ENCODE results near the gene ZNF219.

ZNF219 gene

GRCh38 chr14:21069388-21070082, 28.9 kb downstream of the ZNF219 start:
- peak; percentile 83 for DNase-seq (ENCODE audit: low read depth, low spot score)

DNA sequence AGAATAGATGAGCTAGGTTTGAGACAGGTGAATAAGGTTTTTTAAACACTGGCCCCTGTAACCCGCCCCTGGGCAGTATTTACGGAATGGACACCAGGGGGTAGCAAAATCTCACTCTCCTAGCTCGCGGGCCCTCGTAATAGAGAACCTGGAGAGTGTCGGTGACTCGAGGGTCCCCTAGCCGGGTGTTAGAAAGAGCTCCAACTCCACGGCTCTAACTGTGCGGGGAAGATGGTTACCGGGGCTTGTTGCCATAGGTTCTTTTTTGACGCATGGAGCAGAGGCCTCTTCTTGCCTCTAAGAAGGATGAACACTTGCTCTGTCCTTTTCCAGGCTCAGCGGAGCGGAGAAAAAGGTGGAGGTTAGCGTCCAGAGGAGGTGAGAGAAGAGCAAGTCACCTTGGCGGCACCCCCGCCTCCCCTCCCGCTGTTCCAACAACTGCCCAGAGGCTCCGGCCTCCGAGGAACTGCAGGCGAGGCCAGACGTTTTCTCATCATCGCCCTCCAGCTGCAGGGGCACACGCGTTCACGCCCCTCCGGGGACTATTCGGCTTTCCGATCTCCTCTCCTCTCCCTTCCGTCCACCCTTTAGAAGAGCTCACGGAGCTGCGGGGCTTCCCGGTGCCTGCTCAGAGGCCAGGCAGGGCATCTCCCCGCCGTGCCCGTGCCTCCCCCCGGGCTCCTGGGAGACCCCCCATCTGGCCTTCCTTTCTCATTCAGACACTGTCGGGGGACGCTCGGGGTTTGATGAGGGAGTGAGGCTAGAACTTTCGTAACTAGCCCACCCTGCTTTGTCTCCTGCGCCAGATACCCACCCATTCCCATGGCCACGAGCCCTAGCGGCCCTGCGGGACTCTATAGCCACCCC, 29.7 kb downstream of the ZNF219 start:
- DNase-seq (ENCODE audit: low read depth, low spot score): peak; percentile 72

- DNase-seq (ENCODE audit: low read depth, low spot score): peak; percentile 14
Observed at GRCh38 chr14:21066882-21067502, 31.5 kb downstream of the ZNF219 start.

DNA sequence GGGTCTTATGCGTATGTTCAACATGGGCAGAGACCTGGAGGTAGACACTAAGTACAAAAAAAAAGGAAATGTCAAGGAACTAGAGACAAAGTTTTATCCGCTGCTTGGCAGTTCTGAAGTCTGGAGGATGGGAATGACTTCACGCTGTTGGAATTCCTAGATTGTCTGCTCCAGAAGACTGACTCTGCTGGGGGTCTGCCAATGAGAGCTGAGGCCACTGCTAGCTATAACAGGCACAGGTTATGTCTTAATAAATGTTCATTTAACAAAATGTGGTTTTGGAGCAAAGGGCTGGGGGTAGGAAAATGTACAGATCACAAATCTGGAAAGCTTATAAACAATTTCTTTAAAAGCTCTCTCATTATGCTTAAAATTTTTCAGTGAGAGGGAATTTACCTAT, 35.0 kb downstream of the ZNF219 start:
- DNase-seq (ENCODE audit: low read depth, low spot score): no peak

- no peak for DNase-seq (ENCODE audit: low read depth, low spot score)
Observed at GRCh38 chr14:21061347-21061668, 37.1 kb downstream of the ZNF219 start.

DNA sequence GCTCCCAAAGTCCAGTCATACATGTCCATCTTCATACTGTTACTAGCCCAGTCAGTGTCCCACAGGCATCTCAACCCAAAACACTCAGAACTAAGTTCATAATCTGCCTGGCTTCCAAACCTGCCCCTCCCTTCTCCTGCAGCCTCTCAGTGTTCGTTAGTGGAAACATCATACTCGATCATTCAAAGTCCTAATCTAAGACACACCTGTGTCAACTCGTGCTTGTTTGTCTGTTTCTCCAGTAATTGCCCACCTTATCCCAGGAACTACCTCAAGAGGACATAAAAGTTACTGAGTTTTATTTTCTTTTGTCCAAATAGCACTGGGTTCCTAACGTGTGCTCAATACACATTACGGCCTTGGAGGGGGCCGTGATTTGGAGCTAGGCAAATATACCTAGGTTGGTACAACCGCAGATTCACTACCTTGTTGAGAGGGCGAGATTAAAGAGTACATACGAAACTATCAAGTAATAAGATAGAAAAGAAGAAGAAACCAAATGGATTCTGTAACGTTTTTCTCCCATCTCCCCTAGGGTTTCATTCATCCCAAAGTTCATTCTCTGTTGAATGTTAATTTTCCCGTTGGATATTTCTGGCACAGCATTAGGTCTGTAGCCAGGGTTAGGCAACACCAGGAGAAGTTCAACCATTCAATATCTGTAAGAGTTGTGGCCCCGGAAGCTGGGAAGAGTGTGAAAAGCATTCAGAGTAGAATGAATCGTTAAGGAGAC, 37.7 kb downstream of the ZNF219 start:
- no peak for DNase-seq (ENCODE audit: low read depth, low spot score)

- no peak for DNase-seq (ENCODE audit: low read depth, low spot score)
Observed at GRCh38 chr14:21059842-21060613, 38.4 kb downstream of the ZNF219 start.

- DNase-seq (ENCODE audit: low read depth, low spot score): no peak
Observed at GRCh38 chr14:21058903-21059302, 39.6 kb downstream of the ZNF219 start.

DNA sequence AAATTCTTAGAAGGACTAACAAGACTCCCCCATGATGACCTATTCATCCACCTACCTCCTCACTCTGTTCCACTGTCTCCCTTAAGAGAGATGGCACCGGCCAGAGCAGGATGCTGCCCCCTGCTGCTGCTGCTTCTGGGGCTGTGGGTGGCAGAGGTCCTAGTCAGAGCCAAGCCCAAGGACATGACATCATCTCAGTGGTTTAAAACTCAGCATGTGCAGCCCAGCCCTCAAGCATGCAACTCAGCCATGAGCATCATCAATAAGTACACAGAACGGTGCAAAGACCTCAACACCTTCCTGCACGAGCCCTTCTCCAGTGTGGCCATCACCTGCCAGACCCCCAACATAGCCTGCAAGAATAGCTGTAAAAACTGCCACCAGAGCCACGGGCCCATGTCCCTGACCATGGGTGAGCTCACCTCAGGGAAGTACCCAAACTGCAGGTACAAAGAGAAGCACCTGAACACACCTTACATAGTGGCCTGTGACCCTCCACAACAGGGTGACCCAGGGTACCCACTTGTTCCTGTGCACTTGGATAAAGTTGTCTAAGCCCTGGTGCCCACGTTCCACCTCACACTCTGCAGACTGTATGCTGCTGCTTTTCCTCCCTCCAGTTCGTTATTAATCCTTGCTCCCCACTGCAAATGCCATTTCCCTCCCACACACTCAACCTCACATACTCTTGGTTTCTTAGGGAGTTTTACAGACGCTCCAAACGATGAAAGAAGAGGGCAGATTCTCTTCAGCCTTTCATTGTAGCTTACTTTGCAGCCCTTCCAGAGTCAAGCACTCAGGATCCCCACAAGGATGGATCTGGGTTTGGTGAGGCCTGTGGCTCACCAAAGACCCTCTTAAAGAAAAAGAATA, 40.4 kb downstream of the ZNF219 start, which contains the start of gene RNASE8:
Gene RNASE8 (plus strand): TSS at position 20 of the 873 bp plus-strand sequence. CDS start 71 bp downstream, at position 91.
- DNase-seq (ENCODE audit: low read depth, low spot score): no peak

DNA sequence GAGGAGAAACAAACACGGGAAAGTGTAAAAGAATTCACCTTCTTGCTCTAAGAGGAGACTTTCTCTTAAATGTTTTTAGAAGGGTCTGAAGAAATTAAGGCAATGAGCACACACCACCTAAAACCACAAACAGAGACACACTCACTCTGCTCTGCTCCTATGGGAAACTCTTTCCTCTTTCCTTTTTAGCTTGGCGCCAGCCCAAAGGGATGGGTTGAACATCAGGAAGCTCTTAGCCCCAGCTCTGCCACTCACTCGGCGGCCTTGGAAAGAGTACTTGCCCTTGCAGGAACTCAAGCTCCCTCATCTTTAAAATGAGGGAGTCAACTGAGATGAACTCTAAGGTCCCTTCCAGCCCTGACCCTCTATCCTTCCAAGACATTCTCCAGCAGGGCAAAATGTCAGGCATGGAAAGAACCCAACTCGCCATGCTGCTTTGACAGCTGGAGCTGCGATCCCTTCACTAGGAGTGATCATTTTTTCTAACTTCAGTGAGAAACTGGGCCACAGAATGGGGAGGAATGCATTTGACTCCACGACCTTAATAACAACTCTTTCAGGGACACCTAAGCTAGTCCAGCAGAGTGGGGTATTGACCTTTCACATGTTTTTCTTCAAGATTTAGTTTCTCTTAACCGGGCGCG, 41.8 kb downstream of the ZNF219 start:
- no peak for DNase-seq (ENCODE audit: low read depth, low spot score)

DNA sequence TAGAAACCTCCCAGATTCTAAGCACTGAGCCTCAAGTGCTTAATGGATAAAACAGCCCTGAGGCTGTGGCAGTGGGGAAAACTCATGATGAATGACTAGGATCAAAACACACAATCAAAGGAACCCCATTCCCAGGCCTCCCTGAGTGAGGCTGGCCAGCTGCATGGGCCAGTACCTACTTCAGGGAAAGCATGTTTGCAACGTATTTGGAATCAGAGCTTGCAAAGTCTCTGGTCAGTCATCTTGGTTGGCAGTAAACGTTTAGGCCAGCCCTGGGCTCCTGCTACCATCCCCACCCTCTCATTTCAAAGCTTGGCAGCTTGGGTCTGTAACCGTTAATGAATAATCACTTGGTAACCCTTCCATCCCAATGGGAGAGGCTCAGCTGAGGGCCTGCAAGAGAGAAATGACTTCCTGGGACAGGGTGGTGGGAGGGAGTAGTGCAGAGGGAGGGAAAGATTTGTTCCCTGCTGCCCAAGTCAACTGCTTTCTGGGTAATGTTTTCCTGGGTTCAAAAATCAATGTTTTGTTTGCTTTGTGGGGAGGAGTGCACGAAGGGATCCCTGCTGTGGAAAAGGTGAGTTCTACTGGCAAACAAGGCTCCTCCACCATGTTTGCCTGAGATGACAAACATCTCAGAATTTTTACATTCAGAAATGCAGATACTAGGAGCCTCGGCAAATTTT, 42.9 kb downstream of the ZNF219 start:
- DNase-seq (ENCODE audit: low read depth, low spot score): no peak

- no peak for DNase-seq (ENCODE audit: low read depth, low spot score)
Observed at GRCh38 chr14:21054768-21055145, 43.7 kb downstream of the ZNF219 start.

GRCh38 chr14:21054123-21054767, 44.2 kb downstream of the ZNF219 start:
- no peak for DNase-seq (ENCODE audit: low read depth, low spot score)

- DNase-seq (ENCODE audit: low read depth, low spot score): no peak
Observed at GRCh38 chr14:21053184-21054122, 45.0 kb downstream of the ZNF219 start.

GRCh38 chr14:21050597-21050996, 47.9 kb downstream of the ZNF219 start:
- no peak for DNase-seq (ENCODE audit: low read depth, low spot score)

DNA sequence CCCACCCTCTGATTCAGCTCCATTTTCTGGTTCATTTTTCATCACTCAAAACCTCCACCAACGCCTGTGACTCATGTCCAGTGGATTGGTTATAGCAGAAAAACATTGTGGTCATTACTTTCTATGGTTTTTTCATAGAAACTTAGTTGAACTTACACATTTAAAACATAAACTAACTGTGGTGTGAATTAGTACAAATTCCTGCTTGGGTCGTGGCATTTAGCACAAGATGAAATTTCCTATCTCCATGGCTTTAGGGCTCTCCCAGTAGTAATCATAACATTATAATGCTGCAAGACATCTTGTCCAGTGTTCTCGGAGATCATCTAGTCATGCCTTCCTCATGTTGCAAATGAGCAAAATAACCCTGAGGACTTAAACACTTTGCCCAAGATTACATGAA, 49.2 kb downstream of the ZNF219 start:
- no peak for DNase-seq (ENCODE audit: low read depth, low spot score)

GRCh38 chr14:21048638-21049037, 49.8 kb downstream of the ZNF219 start:
- no peak for DNase-seq (ENCODE audit: low read depth, low spot score)
